B cell (primary cell): ENCODE measurements around the gene BMP7. TPM values are rescaled to one million over a fixed set of nuclear protein-coding genes. Genes with fewer than 3 reads are reported as not detected.

ENCODE experiments used
- ATAC-seq: fragments of 200-7000 bp; cut with Tn5 transposase; one replicate; pipeline ENCODE4 v1.10.0; 2021; ENCODE audit warnings: low read depth, mild to moderate bottlenecking, moderate number of reproducible peaks, moderate library complexity
- CTCF ChIA-PET: fragments of 350-600 bp; sonication (Branson Sonifier 250); formaldehyde crosslinking; loops from one replicate; lab custom pipeline; 2021; ENCODE audit warnings: antibody characterized with exemption, inconsistent platforms; lab: Charles Lee
- POLR2A ChIA-PET: fragments of 350-600 bp; sonication (Branson Sonifier 250); formaldehyde crosslinking; loops from one replicate; lab custom pipeline; 2021; ENCODE audit warnings: antibody characterized with exemption; lab: Charles Lee
- DNase-seq: peaks from one replicate; pipeline ENCODE4 v3.0.0; 2013
- H2AFZ ChIP-seq: 2 replicates; pipeline ENCODE4 v1.6.1; 2012; ENCODE audit warnings: mild to moderate bottlenecking, low read depth, low read length; ENCODE audit not compliant: insufficient read depth, poor library complexity, severe bottlenecking
- H3K27ac ChIP-seq, 2 donors: 1 replicate in 1 of 2; 2 replicates in 1 of 2; pipeline ENCODE4 v1.5.1; 2012 to 2013; ENCODE audit warnings: low read length in 2 of 2, mild to moderate bottlenecking in 2 of 2, moderate library complexity in 1 of 2
- H3K27me3 ChIP-seq, 4 experiments: fragments of 200-600 bp in 1 of 4; sonication (generic) in 1 of 4; replicated peaks in 1 of 4; 1 replicate in 2 of 4; 2 replicates in 2 of 4; pipeline versions ENCODE4 v1.6.1 to v1.7.0; 2013 to 2016; ENCODE audit warnings: low read length in 3 of 4, mild to moderate bottlenecking in 2 of 4, mixed read lengths in 1 of 4, moderate library complexity in 1 of 4; ENCODE audit not compliant: insufficient read depth in 4 of 4, control insufficient read depth in 3 of 4; ENCODE audit errors: control extremely low read depth in 1 of 4
- H3K36me3 ChIP-seq, 2 experiments: replicated peaks in 1 of 2; 1 replicate in 1 of 2; 2 replicates in 1 of 2; pipeline versions ENCODE4 v1.6.1 to v1.7.1; 2013; ENCODE audit warnings: low read length in 1 of 2; ENCODE audit not compliant: insufficient read depth in 2 of 2, control insufficient read depth in 1 of 2; ENCODE audit errors: control extremely low read depth in 1 of 2, extremely low read depth in 1 of 2
- H3K4me1 ChIP-seq, 2 donors: fragments of 200-600 bp in 1 of 2; sonication (generic) in 1 of 2; 1 replicate in 1 of 2; 2 replicates in 1 of 2; pipeline versions ENCODE4 v1.5.1 to v1.6.1; 2013 to 2017; ENCODE audit warnings: low read length in 2 of 2; ENCODE audit not compliant: control insufficient read depth in 2 of 2, insufficient read depth in 2 of 2
- H3K4me2 ChIP-seq: replicated peaks from 2 replicates; pipeline ENCODE3; 2012; ENCODE audit warnings: mild to moderate bottlenecking, low read depth, low read length; ENCODE audit not compliant: poor library complexity, severe bottlenecking
- H3K4me3 ChIP-seq, 5 experiments: fragments of 200-600 bp in 1 of 5; sonication (generic) in 1 of 5; 1 replicate in 3 of 5; 2 replicates in 2 of 5; pipeline versions ENCODE4 v1.5.1 to v1.7.0; 2011 to 2016; ENCODE audit warnings: low read length in 4 of 5, mild to moderate bottlenecking in 4 of 5, low read depth in 2 of 5, control low read depth in 1 of 5, moderate library complexity in 1 of 5; ENCODE audit not compliant: insufficient read depth in 1 of 5; ENCODE audit errors: control extremely low read depth in 1 of 5, extremely low read depth in 1 of 5
- H3K79me2 ChIP-seq: fragments of 200-600 bp; sonication (generic); one replicate; pipeline ENCODE4 v1.6.0; 2016; ENCODE audit warnings: low read length; ENCODE audit not compliant: control insufficient read depth, insufficient read depth
- H3K9ac ChIP-seq: fragments of 200-600 bp; sonication (generic); 2 replicates; pipeline ENCODE4 v1.6.1; 2017; ENCODE audit warnings: mild to moderate bottlenecking, low read length, moderate library complexity
- H3K9me3 ChIP-seq, 3 donors: one replicate each; pipeline versions ENCODE4 v1.6.1 to v1.7.1; 2013; ENCODE audit warnings: low read length in 2 of 3; ENCODE audit not compliant: control insufficient read depth in 2 of 3, insufficient read depth in 1 of 3; ENCODE audit errors: control extremely low read depth in 1 of 3
- H4K20me1 ChIP-seq: 2 replicates; pipeline ENCODE4 v1.6.0; 2012; ENCODE audit warnings: mild to moderate bottlenecking, low read length; ENCODE audit not compliant: insufficient read depth, control insufficient read depth, poor library complexity, severe bottlenecking
- H3K27ac Mint-ChIP-seq: one replicate; pipeline ENCODE4 v1.8.0; 2021; ENCODE audit warnings: mixed read lengths
- H3K27me3 Mint-ChIP-seq: one replicate; pipeline ENCODE4 v1.8.0; 2021; ENCODE audit warnings: mixed read lengths
- H3K4me1 Mint-ChIP-seq: one replicate; pipeline ENCODE4 v1.8.0; 2021; ENCODE audit warnings: mixed read lengths
- H3K4me3 Mint-ChIP-seq: one replicate; pipeline ENCODE4 v1.8.0; 2021; ENCODE audit warnings: mixed read lengths
- H3K9me3 Mint-ChIP-seq: one replicate; pipeline ENCODE4 v1.8.0; 2022; ENCODE audit warnings: mixed read lengths; ENCODE audit not compliant: insufficient read depth
- CTCF ChIP-seq: fragments of 200-600 bp; IDR thresholded peaks from one replicate; pipeline ENCODE4 v1.8.0; 2022; ENCODE audit warnings: antibody characterized with exemption, mild to moderate bottlenecking
- EZH2 ChIP-seq: IDR thresholded peaks from 2 replicates; pipeline ENCODE4 v1.6.1; 2012; ENCODE audit warnings: borderline replicate concordance, low read depth, mild to moderate bottlenecking, moderate library complexity, low read length; ENCODE audit not compliant: insufficient read depth, poor library complexity, severe bottlenecking
- WGBS: methylation state at CpG from one replicate; pipeline ENCODE4 v1.1.5; 2013; ENCODE audit warnings: missing lambda C conversion rate; ENCODE audit not compliant: insufficient coverage; 5-methylcytosine and 5-hydroxymethylcytosine counted together
- intact Hi-C: fragments of 100-400 bp; cut with micrococcal nuclease; formaldehyde crosslinking; loops from one replicate; pipeline ENCODE4 v1.10.0; 2022
- polyA plus RNA-seq: library from polyadenylated mRNA; depleted of rRNA; stranded (reverse); fragments of >200 nt; gene quantifications from 2 replicates; pipeline ENCODE4 v1.2.3, GENCODE V29; 2012
- total RNA-seq, 2 donors: library from RNA; stranded (reverse); fragments of 120-200 nt in 1 of 2; gene quantifications; 1 replicate in 1 of 2; 2 replicates in 1 of 2; pipeline versions ENCODE4 v1.2.3 to v1.2.4, GENCODE V29; 2013 to 2022

BMP7 gene
- total and polyA plus RNA-seq, 2 donors (not counting 1 experiment from before 2014, with no cell fraction given), result not detected

DNA sequence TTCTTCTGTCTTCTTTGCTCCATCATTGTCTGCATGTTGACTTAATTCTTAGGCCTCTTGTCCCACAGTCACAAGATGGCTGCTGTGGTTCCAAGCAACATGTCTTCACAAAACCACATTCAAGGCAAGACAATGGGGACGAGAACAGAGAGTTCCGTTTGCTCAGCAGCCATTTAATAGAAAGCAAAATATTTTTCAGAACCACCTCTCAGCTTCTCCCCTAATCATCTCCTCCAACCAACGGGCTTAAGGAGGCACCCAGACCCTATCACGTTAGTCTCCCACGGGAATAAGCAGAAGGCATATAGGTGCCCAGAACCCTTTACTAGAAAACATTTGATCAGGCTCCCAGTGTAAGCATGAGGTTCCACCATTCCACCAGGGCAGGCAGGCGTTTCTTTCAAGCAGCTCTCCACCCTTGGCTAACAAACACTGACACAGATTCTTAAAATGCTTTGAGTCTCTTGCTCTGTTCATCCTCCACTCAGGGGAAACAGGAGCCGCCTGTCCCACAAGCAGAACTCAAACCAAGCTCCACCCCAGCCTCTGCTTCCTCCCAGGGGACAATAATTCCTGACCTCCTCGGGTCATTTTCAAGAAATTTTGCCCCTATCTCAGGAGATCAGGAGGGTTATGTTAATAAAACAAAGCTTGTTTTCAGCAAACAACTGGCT is 19.0 kb downstream of the BMP7 start:
- H3K4me2 ChIP-seq, result no peak overlapping the region
- DNase-seq, result no peak
- CTCF ChIA-PET, result no interaction called here
- H3K9me3 ChIP-seq, result peaks cover 0 to 7% (median 0%) of the 10 kb centered on the region in 3 donors
- 68% methylated on average over 7 of the region's 8 CpGs for WGBS
- no peak for TF ChIP-seq CTCF
- TF ChIP-seq EZH2, result no peak
- H3K4me1 Mint-ChIP-seq, result no peaks in the 10 kb centered on the region
- POLR2A ChIA-PET, result no interaction called here
- no peak for ATAC-seq
- H3K27ac ChIP-seq, result no peak overlapping the region
- H3K36me3 ChIP-seq, result no peaks in the 10 kb centered on the region
- H3K27ac Mint-ChIP-seq, result no peak overlapping the region
- H3K27me3 Mint-ChIP-seq, result peaks cover 18% of the 10 kb centered on the region
- H3K9ac ChIP-seq, result no peak overlapping the region
- no peaks in the 10 kb centered on the region for H4K20me1 ChIP-seq
- H3K79me2 ChIP-seq, result no peaks in the 10 kb centered on the region
- intact Hi-C loops, result no loop called here
- no peak overlapping the region for H2AFZ ChIP-seq
- no peaks in the 10 kb centered on the region for H3K9me3 Mint-ChIP-seq
- no peaks in the 10 kb centered on the region for H3K4me1 ChIP-seq
- H3K27me3 ChIP-seq, result peaks cover 0 to 14% (median 5%) of the 10 kb centered on the region in 4 experiments
- no peak overlapping the region for H3K4me3 Mint-ChIP-seq
- no peak overlapping the region for H3K4me3 ChIP-seq

DNA sequence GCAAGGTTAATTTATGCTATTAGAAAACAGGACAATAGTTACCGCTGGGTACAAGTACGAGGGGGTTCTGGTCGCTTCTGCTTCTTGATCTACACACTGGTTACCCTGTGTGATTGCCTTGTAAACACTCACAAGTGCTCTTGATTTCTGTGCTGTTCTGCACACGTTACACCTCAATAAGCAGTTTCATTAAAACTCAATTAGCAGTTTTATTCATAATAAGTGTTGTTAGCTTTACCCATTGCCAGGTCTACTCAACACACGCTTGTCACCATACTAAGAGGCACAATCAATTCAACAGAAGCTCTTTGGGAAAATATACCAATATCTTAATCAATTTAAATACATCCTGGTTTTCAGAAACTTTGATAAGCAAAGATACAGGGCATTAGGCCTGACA is 20.4 kb downstream of the BMP7 start:
- peaks cover 0 to 7% (median 0%) of the 10 kb centered on the region in 3 donors for H3K9me3 ChIP-seq
- H3K27ac ChIP-seq, result no peak overlapping the region
- intact Hi-C loops, result no loop called here
- no peaks in the 10 kb centered on the region for H3K4me1 ChIP-seq
- H3K4me3 Mint-ChIP-seq, result no peak overlapping the region
- TF ChIP-seq EZH2, result no peak
- H3K4me3 ChIP-seq, result no peak overlapping the region
- 96% methylated on average over 3 of the region's 5 CpGs for WGBS
- ATAC-seq, result no peak
- no peak overlapping the region for H3K27ac Mint-ChIP-seq
- no peak overlapping the region for H2AFZ ChIP-seq
- CTCF ChIA-PET, result no interaction called here
- H3K36me3 ChIP-seq, result no peaks in the 10 kb centered on the region
- H3K27me3 Mint-ChIP-seq, result peaks cover 18% of the 10 kb centered on the region
- DNase-seq, result no peak
- no peaks in the 10 kb centered on the region for H4K20me1 ChIP-seq
- H3K27me3 ChIP-seq, result peaks cover 0 to 9% (median 2%) of the 10 kb centered on the region in 4 experiments
- H3K4me2 ChIP-seq, result no peak overlapping the region
- POLR2A ChIA-PET, result no interaction called here
- H3K79me2 ChIP-seq, result no peaks in the 10 kb centered on the region
- no peaks in the 10 kb centered on the region for H3K9me3 Mint-ChIP-seq
- no peak overlapping the region for H3K9ac ChIP-seq
- H3K4me1 Mint-ChIP-seq, result no peaks in the 10 kb centered on the region
